Sigmoid colon (tissue), 4 donors: ENCODE results near the gene CNOT10.

Experiments
- POLR2A ChIP-seq, 2 donors: fragments of 450-650 bp; IDR thresholded peaks; one replicate each; pipeline ENCODE4 v1.6.1; 2016; ENCODE audit warnings: antibody characterized with exemption in 2 of 2, mild to moderate bottlenecking in 2 of 2, moderate library complexity in 2 of 2
- POLR2AphosphoS5 ChIP-seq, 4 donors: sonication (generic); formaldehyde crosslinking; IDR thresholded peaks; one replicate each; pipeline ENCODE4 v1.6.1; 2017; ENCODE audit warnings: antibody characterized with exemption in 4 of 4
- TF ChIP-seq, protein P1 (sequence below), 4 experiments: fragments of 450-650 bp in 3 of 4; fragments of 200-600 bp in 1 of 4; IDR thresholded peaks; one replicate each; pipeline ENCODE4 v1.5.1; 2016 to 2019; ENCODE audit warnings: antibody characterized with exemption in 4 of 4, mild to moderate bottlenecking in 3 of 4, moderate library complexity in 2 of 4

DNA sequence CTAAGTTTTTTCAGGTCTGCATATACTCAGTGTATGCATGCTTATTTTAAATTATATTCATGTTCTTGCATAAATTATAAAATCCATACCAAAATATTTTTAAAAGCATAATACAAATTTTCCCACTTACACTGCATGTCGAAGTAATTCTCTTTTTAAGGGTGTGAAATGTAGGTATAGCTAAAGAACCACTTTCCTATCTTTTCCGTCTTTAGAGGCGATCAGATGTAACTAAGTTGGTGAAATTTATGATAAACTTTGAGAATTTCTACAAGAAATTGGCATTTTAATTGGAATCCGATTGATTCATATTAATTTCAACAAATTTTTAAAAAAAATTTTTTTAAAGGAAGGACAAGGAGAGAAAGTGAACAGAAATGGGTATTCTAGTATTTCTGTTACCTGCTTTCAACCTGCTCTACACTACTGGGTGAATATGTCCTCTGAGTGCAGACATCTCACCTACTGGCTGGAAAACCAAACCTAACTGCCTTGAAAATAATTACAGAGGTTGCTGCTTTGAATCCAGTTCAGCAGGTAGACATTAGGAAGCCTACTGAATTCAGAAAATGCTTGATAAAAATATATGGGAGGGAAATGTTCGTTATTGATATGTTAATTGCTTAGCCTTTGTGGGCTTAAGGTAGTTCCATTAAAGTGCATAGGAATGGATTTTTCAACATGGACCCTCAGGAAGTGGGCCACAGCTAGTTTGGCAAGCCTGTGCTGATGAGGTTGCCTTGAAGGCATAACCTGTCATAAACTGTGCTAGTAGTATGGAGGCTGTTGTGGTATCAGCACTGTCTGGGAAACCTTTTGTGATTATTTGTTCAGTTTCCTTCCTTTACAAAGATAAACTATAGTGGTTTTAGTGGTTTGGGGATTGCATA is 137.9 kb downstream of the CNOT10 start:
- TF ChIP-seq POLR2AphosphoS5 (IDR thresholded peaks at IDR 0.05), result no peak
- TF ChIP-seq, protein P1, sequence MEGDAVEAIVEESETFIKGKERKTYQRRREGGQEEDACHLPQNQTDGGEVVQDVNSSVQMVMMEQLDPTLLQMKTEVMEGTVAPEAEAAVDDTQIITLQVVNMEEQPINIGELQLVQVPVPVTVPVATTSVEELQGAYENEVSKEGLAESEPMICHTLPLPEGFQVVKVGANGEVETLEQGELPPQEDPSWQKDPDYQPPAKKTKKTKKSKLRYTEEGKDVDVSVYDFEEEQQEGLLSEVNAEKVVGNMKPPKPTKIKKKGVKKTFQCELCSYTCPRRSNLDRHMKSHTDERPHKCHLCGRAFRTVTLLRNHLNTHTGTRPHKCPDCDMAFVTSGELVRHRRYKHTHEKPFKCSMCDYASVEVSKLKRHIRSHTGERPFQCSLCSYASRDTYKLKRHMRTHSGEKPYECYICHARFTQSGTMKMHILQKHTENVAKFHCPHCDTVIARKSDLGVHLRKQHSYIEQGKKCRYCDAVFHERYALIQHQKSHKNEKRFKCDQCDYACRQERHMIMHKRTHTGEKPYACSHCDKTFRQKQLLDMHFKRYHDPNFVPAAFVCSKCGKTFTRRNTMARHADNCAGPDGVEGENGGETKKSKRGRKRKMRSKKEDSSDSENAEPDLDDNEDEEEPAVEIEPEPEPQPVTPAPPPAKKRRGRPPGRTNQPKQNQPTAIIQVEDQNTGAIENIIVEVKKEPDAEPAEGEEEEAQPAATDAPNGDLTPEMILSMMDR (IDR thresholded peaks at IDR 0.05), result no peak
- TF ChIP-seq POLR2A (IDR thresholded peaks at IDR 0.05), result no peak
